ENCODE data around the gene DEF6. TPM values are rescaled to one million over a fixed set of nuclear protein-coding genes. Genes with fewer than 3 reads are reported as not detected.
"Not testable (repeated sequence)": the region's sequence is repeated elsewhere in the genome, so short reads cannot be mapped to it uniquely, and the experiment has no call there.

The DEF6 gene
- total RNA-seq, 2 experiments from 2014 or later: 103 TPM

GRCh38 chr6:35298625-35299140, 1.1 kb downstream of the DEF6 start:
- Mint-ChIP-seq H3K4me1 (ENCODE audit: low read depth) (peaks cover 53% of the 10 kb centered on the region), H3K9me3 (no peaks in the 10 kb centered on the region), H3K36me3 (peaks cover 18% of the 10 kb centered on the region), H3K4me3 (peak overlapping the region; percentile 86), H3K27ac (peak overlapping the region; percentile 96), H3K27me3 (no peaks in the 10 kb centered on the region)
- DNase-seq: peak; percentile 41
- POLR2A ChIA-PET: interaction anchor here (0.7 to 1.8 kb wide), 9 partner anchors 15 to 173 kb away, joined by 3 to 7 read pairs (median 4); partner anchors contain the start of genes FANCE and ZNF76
- CTCF ChIA-PET: interaction anchor here (1.1 to 11.0 kb wide), 8 partner anchors 11 to 438 kb away, joined by 3 to 232 read pairs (median 22); partner anchors contain the start of genes ARMC12, FANCE, PPARD and RPL10A
- intact Hi-C loops (cut with micrococcal nuclease): loop anchor here (2.0 kb wide), 1 partner anchor 14 kb away; no protein-coding TSS in a partner anchor

- intact Hi-C loops (cut with micrococcal nuclease): loop anchor here (2.0 to 5.0 kb wide), 2 partner anchors 13 to 433 kb away; no protein-coding TSS in a partner anchor
- CTCF ChIA-PET: interaction anchor here (1.4 to 11.0 kb wide), 4 partner anchors 29 to 169 kb away, joined by 3 to 232 read pairs (median 104); partner anchors contain the start of genes FANCE and RPL10A
- H3K4me1 Mint-ChIP-seq (ENCODE audit: low read depth): peaks cover 63% of the 10 kb centered on the region
- POLR2A ChIA-PET: interaction anchor here (0.6 to 2.2 kb wide), 3 partner anchors 16 to 173 kb away, joined by 3 to 7 read pairs (median 3); partner anchors contain the start of gene RPL10A
- H3K4me3 Mint-ChIP-seq: peak overlapping the region; percentile 86
- H3K36me3 Mint-ChIP-seq: peaks cover 21% of the 10 kb centered on the region
- peak; percentile 44 for DNase-seq
- peak overlapping the region; percentile 96 for H3K27ac Mint-ChIP-seq
- no peaks in the 10 kb centered on the region for H3K9me3 Mint-ChIP-seq
- no peaks in the 10 kb centered on the region for H3K27me3 Mint-ChIP-seq
These were observed 2.1 kb downstream of the DEF6 start for GRCh38 chr6:35299674-35300073.

- H3K36me3 Mint-ChIP-seq: peaks cover 21% of the 10 kb centered on the region
- CTCF ChIA-PET: interaction anchor here (1.0 to 11.0 kb wide), 9 partner anchors 9 to 222 kb away, joined by 3 to 232 read pairs (median 6); partner anchors contain the start of genes FANCE, PPARD and RPL10A
- peak overlapping the region; percentile 96 for H3K27ac Mint-ChIP-seq
- intact Hi-C loops (cut with micrococcal nuclease): loop anchor here (5.0 kb wide), 1 partner anchor 431 kb away; no protein-coding TSS in a partner anchor
- DNase-seq: peak; percentile 64
- no peaks in the 10 kb centered on the region for H3K9me3 Mint-ChIP-seq
- H3K27me3 Mint-ChIP-seq: no peaks in the 10 kb centered on the region
- H3K4me1 Mint-ChIP-seq (ENCODE audit: low read depth): peaks cover 63% of the 10 kb centered on the region
- POLR2A ChIA-PET: interaction anchor here (0.6 to 2.2 kb wide), 6 partner anchors 10 to 167 kb away, joined by 3 to 7 read pairs (median 5); partner anchors contain the start of gene RPL10A
- H3K4me3 Mint-ChIP-seq: peak overlapping the region; percentile 86
These were observed 3.2 kb downstream of the DEF6 start for GRCh38 chr6:35300848-35301247.

- Mint-ChIP-seq H3K27me3 (no peaks in the 10 kb centered on the region), H3K4me1 (ENCODE audit: low read depth) (peaks cover 72% of the 10 kb centered on the region)
These were observed 5.1 kb downstream of the DEF6 start for GRCh38 chr6:35302604-35303241.

GRCh38 chr6:35304299-35304698, 6.7 kb downstream of the DEF6 start:
- H3K27me3 Mint-ChIP-seq: no peaks in the 10 kb centered on the region
- DNase-seq: no peak
- intact Hi-C loops (cut with micrococcal nuclease): loop anchor here (5.0 kb wide), 1 partner anchor 428 kb away; no protein-coding TSS in a partner anchor
- peaks cover 79% of the 10 kb centered on the region for H3K4me1 Mint-ChIP-seq (ENCODE audit: low read depth)
- H3K9me3 Mint-ChIP-seq: no peaks in the 10 kb centered on the region
- peaks cover 31% of the 10 kb centered on the region for H3K36me3 Mint-ChIP-seq
- CTCF ChIA-PET: interaction anchor here (0.9 to 2.3 kb wide), 3 partner anchors 13 to 145 kb away, joined by 3 to 13 read pairs (median 5); no protein-coding TSS in a partner anchor
- POLR2A ChIA-PET: no interaction called here
- peak overlapping the region; percentile 81 for H3K4me3 Mint-ChIP-seq
- peak overlapping the region; percentile 96 for H3K27ac Mint-ChIP-seq

More at GRCh38 chr6:35302604-35303241, 5.1 kb downstream of the DEF6 start:
- CTCF ChIA-PET: interaction anchor here (0.7 to 2.3 kb wide), 9 partner anchors 9 to 147 kb away, joined by 3 to 13 read pairs (median 5); partner anchors contain the start of gene PPARD
- intact Hi-C loops (cut with micrococcal nuclease): loop anchor here (1.0 to 5.0 kb wide), 4 partner anchors 9 to 430 kb away; partner anchors contain the start of gene RPL10A
- no peaks in the 10 kb centered on the region for H3K9me3 Mint-ChIP-seq
- DNase-seq: peak; percentile 96
- peak overlapping the region; percentile 81 for H3K4me3 Mint-ChIP-seq
- H3K36me3 Mint-ChIP-seq: peaks cover 31% of the 10 kb centered on the region
- POLR2A ChIA-PET: interaction anchor here (0.9 to 1.7 kb wide), 4 partner anchors 9 to 166 kb away, joined by 4 to 8 read pairs (median 4); partner anchors contain the start of gene RPL10A
- peak overlapping the region; percentile 96 for H3K27ac Mint-ChIP-seq

- no peak overlapping the region for H3K4me3 Mint-ChIP-seq
- H3K9me3 Mint-ChIP-seq: no peaks in the 10 kb centered on the region
- H3K27ac Mint-ChIP-seq: peak overlapping the region; percentile 2
- intact Hi-C loops (cut with micrococcal nuclease): no loop called here
- peaks cover 28% of the 10 kb centered on the region for H3K36me3 Mint-ChIP-seq
- peak; percentile 53 for DNase-seq
- POLR2A ChIA-PET: interaction anchor here (0.5 kb wide), 1 partner anchor 245 kb away, joined by 3 read pairs; no protein-coding TSS in a partner anchor
- H3K4me1 Mint-ChIP-seq (ENCODE audit: low read depth): peaks cover 79% of the 10 kb centered on the region
- H3K27me3 Mint-ChIP-seq: no peaks in the 10 kb centered on the region
- CTCF ChIA-PET: interaction anchor here (0.6 to 1.8 kb wide), 9 partner anchors 9 to 163 kb away, joined by 3 to 8 read pairs (median 4); partner anchors contain the start of genes PPARD and RPL10A
These were observed 7.5 kb downstream of the DEF6 start for GRCh38 chr6:35305117-35305516.

GRCh38 chr6:35307138-35307537, 9.5 kb downstream of the DEF6 start:
- POLR2A ChIA-PET; H3K27me3 Mint-ChIP-seq; H3K9me3 Mint-ChIP-seq; intact Hi-C loops (cut with micrococcal nuclease); CTCF ChIA-PET; H3K4me3 Mint-ChIP-seq; DNase-seq: not testable (repeated sequence)
- peak overlapping the region; percentile 44 for H3K27ac Mint-ChIP-seq
- peaks cover 79% of the 10 kb centered on the region for H3K4me1 Mint-ChIP-seq (ENCODE audit: low read depth)
- H3K36me3 Mint-ChIP-seq: peaks cover 23% of the 10 kb centered on the region

- H3K9me3 Mint-ChIP-seq; DNase-seq; H3K27me3 Mint-ChIP-seq; H3K4me3 Mint-ChIP-seq; intact Hi-C loops (cut with micrococcal nuclease): not testable (repeated sequence)
- peak overlapping the region; percentile 97 for H3K27ac Mint-ChIP-seq
- peaks cover 28% of the 10 kb centered on the region for H3K36me3 Mint-ChIP-seq
- CTCF ChIA-PET: interaction anchor here (0.6 to 5.4 kb wide), 3 partner anchors 12 to 29 kb away, joined by 3 to 43 read pairs (median 4); partner anchors contain the start of gene DEF6
- POLR2A ChIA-PET: interaction anchor here (1.2 kb wide), 1 partner anchor 164 kb away, joined by 4 read pairs; no protein-coding TSS in a partner anchor
- peaks cover 77% of the 10 kb centered on the region for H3K4me1 Mint-ChIP-seq (ENCODE audit: low read depth)
These were observed 10.9 kb downstream of the DEF6 start for GRCh38 chr6:35308543-35308942.

- no peak for DNase-seq
- CTCF ChIA-PET: interaction anchor here (0.9 to 5.4 kb wide), 4 partner anchors 8 to 158 kb away, joined by 3 to 43 read pairs (median 5); partner anchors contain the start of genes DEF6 and RPL10A
- POLR2A ChIA-PET: interaction anchor here (1.2 kb wide), 2 partner anchors 8 to 162 kb away, joined by 4 to 5 read pairs; no protein-coding TSS in a partner anchor
- Mint-ChIP-seq H3K9me3 (no peaks in the 10 kb centered on the region), H3K36me3 (peaks cover 30% of the 10 kb centered on the region), H3K27me3 (no peaks in the 10 kb centered on the region), H3K27ac (peak overlapping the region; percentile 97), H3K4me1 (ENCODE audit: low read depth) (peaks cover 77% of the 10 kb centered on the region), H3K4me3 (peak overlapping the region; percentile 27)
- intact Hi-C loops (cut with micrococcal nuclease): no loop called here
These were observed 12.1 kb downstream of the DEF6 start for GRCh38 chr6:35309611-35310264.

GRCh38 chr6:35310265-35310831, 12.7 kb downstream of the DEF6 start:
- POLR2A ChIA-PET: interaction anchor here (1.2 kb wide), 1 partner anchor 9 kb away, joined by 5 read pairs; no protein-coding TSS in a partner anchor

More at GRCh38 chr6:35310265-35310831, 12.7 kb downstream of the DEF6 start:
- Mint-ChIP-seq H3K9me3 (no peaks in the 10 kb centered on the region), H3K4me3 (peak overlapping the region; percentile 27), H3K27ac (peak overlapping the region; percentile 97), H3K27me3 (no peaks in the 10 kb centered on the region), H3K36me3 (peaks cover 32% of the 10 kb centered on the region), H3K4me1 (ENCODE audit: low read depth) (peaks cover 82% of the 10 kb centered on the region)
- intact Hi-C loops (cut with micrococcal nuclease): no loop called here
- peak; percentile 53 for DNase-seq
- CTCF ChIA-PET: interaction anchor here (0.9 to 5.4 kb wide), 7 partner anchors 9 to 157 kb away, joined by 3 to 43 read pairs (median 5); partner anchors contain the start of genes DEF6 and RPL10A

All from activated CD4-positive, alpha-beta memory T cell treated with anti-CD3 and anti-CD28 coated beads for 36 hours (primary cell).